Natural killer cell (primary cell): ENCODE results near the gene CRB3. TPM values are rescaled to one million over a fixed set of nuclear protein-coding genes. Genes with fewer than 3 reads are reported as not detected.
A peak's percentile ranks its signal among the peaks of the same experiment; 100 is the strongest.

Experiments
- ATAC-seq, 3 donors: fragments of 150-1000 bp in 2 of 3; fragments of 200-7000 bp in 1 of 3; cut with Tn5 transposase; 1 replicate in 1 of 3; 2 replicates in 2 of 3; pipeline ENCODE4 v1.10.0; 2021; ENCODE audit warnings: mild to moderate bottlenecking in 2 of 3, moderate library complexity in 2 of 3
- DNase-seq, 2 donors: peaks; one replicate each; pipeline versions ENCODE4 v3.0.0 to v3.0.0-alpha.2; 2013 to 2021; ENCODE audit warnings: mixed read lengths in 1 of 2
- H3K27ac ChIP-seq: one replicate; pipeline ENCODE4 v1.5.1; 2013; ENCODE audit warnings: mild to moderate bottlenecking, low read length
- H3K27me3 ChIP-seq: one replicate; pipeline ENCODE4 v1.6.1; 2013; ENCODE audit warnings: low read length; ENCODE audit not compliant: control insufficient read depth, insufficient read depth
- H3K36me3 ChIP-seq: one replicate; pipeline ENCODE4 v1.6.1; 2013; ENCODE audit warnings: low read length; ENCODE audit not compliant: control insufficient read depth, insufficient read depth
- H3K4me1 ChIP-seq: one replicate; pipeline ENCODE4 v1.6.1; 2013; ENCODE audit warnings: low read length; ENCODE audit not compliant: control insufficient read depth, insufficient read depth
- H3K4me3 ChIP-seq: one replicate; pipeline ENCODE4 v1.5.1; 2013; ENCODE audit warnings: low read length
- H3K9me3 ChIP-seq: one replicate; pipeline ENCODE4 v1.6.1; 2013; ENCODE audit warnings: low read length; ENCODE audit not compliant: control insufficient read depth, insufficient read depth
- H3K27ac Mint-ChIP-seq, 2 donors: one replicate each; pipeline ENCODE4 v1.8.0; 2022; ENCODE audit warnings: mild to moderate bottlenecking in 2 of 2, mixed read lengths in 2 of 2, moderate library complexity in 1 of 2
- H3K27me3 Mint-ChIP-seq, 2 donors: one replicate each; pipeline ENCODE4 v1.8.0; 2022; ENCODE audit warnings: low read depth in 2 of 2, mixed read lengths in 2 of 2
- H3K36me3 Mint-ChIP-seq: one replicate; pipeline ENCODE4 v1.8.0; 2022; ENCODE audit warnings: mixed read lengths
- H3K4me1 Mint-ChIP-seq, 2 donors: one replicate each; pipeline ENCODE4 v1.8.0; 2022; ENCODE audit warnings: mixed read lengths in 2 of 2
- H3K4me3 Mint-ChIP-seq: one replicate; pipeline ENCODE4 v1.8.0; 2022; ENCODE audit warnings: mild to moderate bottlenecking, moderate library complexity, mixed read lengths
- H3K9me3 Mint-ChIP-seq, 2 donors: one replicate each; pipeline ENCODE4 v1.8.0; 2022; ENCODE audit warnings: mixed read lengths in 2 of 2
- whole genome bisulfite sequencing: methylation state at CpG from one replicate; pipeline ENCODE4 v1.1.7; 2013; ENCODE audit warnings: missing lambda C conversion rate; ENCODE audit not compliant: insufficient coverage; 5-methylcytosine and 5-hydroxymethylcytosine counted together
- intact Hi-C: fragments of 100-400 bp; cut with micrococcal nuclease; formaldehyde crosslinking; loops from one replicate; pipeline ENCODE4 v1.14.2; 2022
- total RNA-seq, 4 donors: library from RNA; stranded (reverse); fragments of 120-200 nt in 1 of 4; gene quantifications; one replicate each; pipeline versions ENCODE4 v1.2.3 to v1.2.4, GENCODE V29; 2013 to 2022
- TF ChIP-seq, protein P1 (sequence below): fragments of 200-600 bp; IDR thresholded peaks from one replicate; pipeline ENCODE4 v1.8.0; 2022; ENCODE audit warnings: antibody characterized with exemption

The CRB3 gene
- total RNA-seq, 3 donors from 2014 or later (not counting 1 experiment from before 2014, with no cell fraction given): 0.59 to 1.1 TPM; not detected in 1

DNA sequence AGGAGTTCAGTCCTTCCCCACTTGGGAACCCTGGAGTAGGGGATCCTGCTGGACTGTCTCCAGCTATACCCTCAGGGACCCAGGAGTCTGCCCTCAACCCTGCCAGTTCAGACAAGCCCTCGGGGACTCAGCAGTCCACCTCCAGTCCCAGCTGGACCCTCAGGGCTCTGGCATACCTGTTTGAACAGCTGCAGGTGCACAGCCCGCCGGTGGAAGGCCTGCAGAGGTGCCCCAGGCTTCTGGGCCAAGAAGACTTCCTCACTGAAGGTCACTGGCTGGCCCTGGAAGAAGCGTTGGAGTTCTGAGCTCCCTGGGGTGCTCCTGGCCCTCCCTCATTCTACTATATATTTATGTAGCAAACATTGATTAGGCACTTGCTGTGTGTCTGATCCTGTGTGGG lies 8.6 kb downstream of the CRB3 start:
- H3K4me1 Mint-ChIP-seq: peaks cover 0 to 10% of the 10 kb centered on the region in 2 donors

GRCh38 chr19:6473647-6474046 lies 9.6 kb downstream of the CRB3 start:
- Histone ChIP-seq H3K4me3 (no peak overlapping the region), H3K9me3 (no peaks in the 10 kb centered on the region), H3K4me1 (no peaks in the 10 kb centered on the region), H3K36me3 (peaks cover 53% of the 10 kb centered on the region), H3K27me3 (no peaks in the 10 kb centered on the region), H3K27ac (no peak overlapping the region)
- H3K27ac Mint-ChIP-seq: no peak overlapping the region
- peaks cover 0 to 3% of the 10 kb centered on the region in 2 donors for H3K4me1 Mint-ChIP-seq
- 98% methylated on average over 5 of the region's 9 CpGs for WGBS
- no peak overlapping the region for H3K4me3 Mint-ChIP-seq
- no peak for ATAC-seq
- no peak for DNase-seq
- intact Hi-C loops: no loop called here
- H3K36me3 Mint-ChIP-seq: no peaks in the 10 kb centered on the region
- TF ChIP-seq, protein P1, sequence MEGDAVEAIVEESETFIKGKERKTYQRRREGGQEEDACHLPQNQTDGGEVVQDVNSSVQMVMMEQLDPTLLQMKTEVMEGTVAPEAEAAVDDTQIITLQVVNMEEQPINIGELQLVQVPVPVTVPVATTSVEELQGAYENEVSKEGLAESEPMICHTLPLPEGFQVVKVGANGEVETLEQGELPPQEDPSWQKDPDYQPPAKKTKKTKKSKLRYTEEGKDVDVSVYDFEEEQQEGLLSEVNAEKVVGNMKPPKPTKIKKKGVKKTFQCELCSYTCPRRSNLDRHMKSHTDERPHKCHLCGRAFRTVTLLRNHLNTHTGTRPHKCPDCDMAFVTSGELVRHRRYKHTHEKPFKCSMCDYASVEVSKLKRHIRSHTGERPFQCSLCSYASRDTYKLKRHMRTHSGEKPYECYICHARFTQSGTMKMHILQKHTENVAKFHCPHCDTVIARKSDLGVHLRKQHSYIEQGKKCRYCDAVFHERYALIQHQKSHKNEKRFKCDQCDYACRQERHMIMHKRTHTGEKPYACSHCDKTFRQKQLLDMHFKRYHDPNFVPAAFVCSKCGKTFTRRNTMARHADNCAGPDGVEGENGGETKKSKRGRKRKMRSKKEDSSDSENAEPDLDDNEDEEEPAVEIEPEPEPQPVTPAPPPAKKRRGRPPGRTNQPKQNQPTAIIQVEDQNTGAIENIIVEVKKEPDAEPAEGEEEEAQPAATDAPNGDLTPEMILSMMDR: no peak
- no peaks in the 10 kb centered on the region for H3K9me3 Mint-ChIP-seq
- H3K27me3 Mint-ChIP-seq: no peaks in the 10 kb centered on the region

More for the DNA sequence above, 8.6 kb downstream of the CRB3 start:
- no peak overlapping the region for H3K4me3 Mint-ChIP-seq
- Histone ChIP-seq H3K4me1 (no peaks in the 10 kb centered on the region), H3K27me3 (no peaks in the 10 kb centered on the region), H3K9me3 (no peaks in the 10 kb centered on the region), H3K27ac (no peak overlapping the region), H3K4me3 (no peak overlapping the region), H3K36me3 (peaks cover 56% of the 10 kb centered on the region)
- intact Hi-C loops: no loop called here
- no peaks in the 10 kb centered on the region for H3K36me3 Mint-ChIP-seq
- 96% methylated on average over 4 of the region's 4 CpGs for WGBS
- DNase-seq (no peak), ATAC-seq (no peak)
- TF ChIP-seq, protein P1: no peak
- H3K27me3 Mint-ChIP-seq: no peaks in the 10 kb centered on the region
- no peak overlapping the region for H3K27ac Mint-ChIP-seq
- H3K9me3 Mint-ChIP-seq: no peaks in the 10 kb centered on the region

DNA sequence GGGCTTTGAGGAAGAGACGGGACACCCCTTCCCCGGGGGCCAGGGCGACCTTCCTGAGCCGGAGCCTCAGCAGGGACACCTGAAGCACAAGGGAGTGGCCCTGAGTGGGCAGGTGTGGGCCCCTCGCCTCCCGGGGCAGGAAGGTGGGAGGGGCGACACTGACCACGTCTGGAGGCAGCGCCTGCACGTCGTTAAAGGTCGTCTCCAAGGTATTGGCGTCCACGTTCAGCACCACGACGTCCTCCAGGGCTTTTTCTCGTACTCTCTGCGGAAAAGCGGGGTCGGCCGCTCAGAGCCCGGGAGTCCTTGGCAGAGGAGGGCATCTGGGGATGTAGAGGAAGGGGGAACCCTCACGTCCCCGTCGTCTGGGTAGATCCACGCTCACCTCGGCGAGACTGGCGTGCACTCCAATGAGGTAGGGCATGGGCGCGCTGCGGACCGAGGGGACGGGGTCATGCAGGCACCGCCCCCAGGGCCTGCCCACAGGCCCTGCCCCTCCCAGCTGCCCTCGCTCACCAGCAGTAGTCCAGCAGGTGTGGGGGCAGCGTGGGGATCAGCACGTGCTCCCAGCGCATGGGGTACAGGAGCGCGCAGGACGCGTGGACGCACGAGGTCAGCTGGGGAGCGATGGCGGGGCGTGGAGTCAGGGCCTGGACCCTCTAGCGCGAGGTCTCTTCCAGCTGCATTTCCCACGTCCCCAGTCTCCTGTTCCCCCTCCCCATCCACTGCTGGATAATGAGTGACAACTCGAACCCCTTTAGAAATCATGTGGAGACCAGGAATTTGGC lies 11.4 kb downstream of the CRB3 start:
- no peak for ATAC-seq
- intact Hi-C loops: no loop called here
- H3K36me3 Mint-ChIP-seq: no peaks in the 10 kb centered on the region
- Histone ChIP-seq H3K36me3 (peaks cover 49% of the 10 kb centered on the region), H3K27ac (no peak overlapping the region), H3K27me3 (no peaks in the 10 kb centered on the region), H3K9me3 (no peaks in the 10 kb centered on the region), H3K4me3 (no peak overlapping the region), H3K4me1 (peaks cover 12% of the 10 kb centered on the region)
- TF ChIP-seq, protein P1: no peak
- DNase-seq: no peak
- WGBS: 94% methylated on average over 52 of the region's 52 CpGs
- no peaks in the 10 kb centered on the region for H3K9me3 Mint-ChIP-seq
- peak overlapping the region; percentile 24 to 41 for H3K27ac Mint-ChIP-seq
- H3K27me3 Mint-ChIP-seq: no peaks in the 10 kb centered on the region
- H3K4me3 Mint-ChIP-seq: no peak overlapping the region
- H3K4me1 Mint-ChIP-seq: peaks cover 9% of the 10 kb centered on the region in 2 donors
